Prostate gland (tissue), 2 donors: Measurements from ENCODE around the gene ARHGAP44.

Experiments used
- CTCF ChIP-seq, 4 experiments: fragments of 200-600 bp in 2 of 4; fragments of 450-650 bp in 2 of 4; sonication (generic) in 2 of 4; IDR thresholded peaks; 1 replicate in 3 of 4; 2 replicates in 1 of 4; pipeline ENCODE4 v1.5.1; 2016 to 2019; ENCODE audit warnings: antibody characterized with exemption in 4 of 4, mild to moderate bottlenecking in 2 of 4, moderate library complexity in 2 of 4
- POLR2A ChIP-seq: fragments of 450-650 bp; IDR thresholded peaks from one replicate; pipeline ENCODE4 v1.6.1; 2016; ENCODE audit warnings: antibody characterized with exemption, mild to moderate bottlenecking

DNA sequence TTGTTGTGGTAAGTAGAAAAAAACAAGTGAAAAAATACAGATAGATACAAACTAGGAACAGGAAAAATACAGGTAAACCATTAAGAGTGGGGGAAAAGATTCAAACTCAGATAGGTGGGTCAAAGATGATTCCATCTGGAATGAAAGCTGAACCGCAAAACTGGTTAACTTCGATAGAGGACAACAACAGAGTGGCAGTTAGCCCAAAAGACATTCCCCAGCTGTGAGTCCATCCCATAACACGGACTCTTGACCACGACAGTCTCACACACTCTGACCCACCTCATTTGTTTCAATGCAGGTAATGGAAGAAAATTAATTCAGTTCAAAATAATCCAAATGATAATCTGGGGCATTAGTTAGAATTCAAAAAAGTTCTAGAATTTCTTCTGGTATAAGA lies 215.0 kb downstream of the ARHGAP44 start:
- TF ChIP-seq CTCF (IDR thresholded peaks at IDR 0.05), result no peak
- TF ChIP-seq POLR2A, result no peak
